ENCODE data around the gene PIGN. TPM values are rescaled to one million over a fixed set of nuclear protein-coding genes. Genes with fewer than 3 reads are reported as not detected.

PIGN gene, protein sequence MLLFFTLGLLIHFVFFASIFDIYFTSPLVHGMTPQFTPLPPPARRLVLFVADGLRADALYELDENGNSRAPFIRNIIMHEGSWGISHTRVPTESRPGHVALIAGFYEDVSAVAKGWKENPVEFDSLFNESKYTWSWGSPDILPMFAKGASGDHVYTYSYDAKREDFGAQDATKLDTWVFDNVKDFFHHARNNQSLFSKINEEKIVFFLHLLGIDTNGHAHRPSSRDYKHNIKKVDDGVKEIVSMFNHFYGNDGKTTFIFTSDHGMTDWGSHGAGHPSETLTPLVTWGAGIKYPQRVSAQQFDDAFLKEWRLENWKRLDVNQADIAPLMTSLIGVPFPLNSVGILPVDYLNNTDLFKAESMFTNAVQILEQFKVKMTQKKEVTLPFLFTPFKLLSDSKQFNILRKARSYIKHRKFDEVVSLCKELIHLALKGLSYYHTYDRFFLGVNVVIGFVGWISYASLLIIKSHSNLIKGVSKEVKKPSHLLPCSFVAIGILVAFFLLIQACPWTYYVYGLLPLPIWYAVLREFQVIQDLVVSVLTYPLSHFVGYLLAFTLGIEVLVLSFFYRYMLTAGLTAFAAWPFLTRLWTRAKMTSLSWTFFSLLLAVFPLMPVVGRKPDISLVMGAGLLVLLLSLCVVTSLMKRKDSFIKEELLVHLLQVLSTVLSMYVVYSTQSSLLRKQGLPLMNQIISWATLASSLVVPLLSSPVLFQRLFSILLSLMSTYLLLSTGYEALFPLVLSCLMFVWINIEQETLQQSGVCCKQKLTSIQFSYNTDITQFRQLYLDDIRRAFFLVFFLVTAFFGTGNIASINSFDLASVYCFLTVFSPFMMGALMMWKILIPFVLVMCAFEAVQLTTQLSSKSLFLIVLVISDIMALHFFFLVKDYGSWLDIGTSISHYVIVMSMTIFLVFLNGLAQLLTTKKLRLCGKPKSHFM
- total RNA-seq (2022), result 22.8 and 23.4 TPM in 2 replicates
- percentile 64 among the genes with signal in this experiment for Bru-seq, nascent RNA
- BruChase-seq, experiment 1, labeled RNA remaining after a 2-hour chase, result percentile 70 among the genes with signal in this experiment
- BruChase-seq, experiment 2, labeled RNA remaining after a 6-hour chase, result percentile 63 among the genes with signal in this experiment
- long read RNA-seq, full-length matches to known transcripts, result 19 of 36 reads
- long read RNA-seq, partial matches to known transcripts, result 7 of 36 reads
- long read RNA-seq, other reads (novel, unspliced or antisense), result 10 of 36 reads

- peaks cover 19% of the 10 kb centered on the region for H3K36me3 Mint-ChIP-seq (ENCODE audit: insufficient read depth, unreplicated experiment)
- no peaks in the 10 kb centered on the region for H3K9me3 ChIP-seq
- TF ChIP-seq, protein P1, sequence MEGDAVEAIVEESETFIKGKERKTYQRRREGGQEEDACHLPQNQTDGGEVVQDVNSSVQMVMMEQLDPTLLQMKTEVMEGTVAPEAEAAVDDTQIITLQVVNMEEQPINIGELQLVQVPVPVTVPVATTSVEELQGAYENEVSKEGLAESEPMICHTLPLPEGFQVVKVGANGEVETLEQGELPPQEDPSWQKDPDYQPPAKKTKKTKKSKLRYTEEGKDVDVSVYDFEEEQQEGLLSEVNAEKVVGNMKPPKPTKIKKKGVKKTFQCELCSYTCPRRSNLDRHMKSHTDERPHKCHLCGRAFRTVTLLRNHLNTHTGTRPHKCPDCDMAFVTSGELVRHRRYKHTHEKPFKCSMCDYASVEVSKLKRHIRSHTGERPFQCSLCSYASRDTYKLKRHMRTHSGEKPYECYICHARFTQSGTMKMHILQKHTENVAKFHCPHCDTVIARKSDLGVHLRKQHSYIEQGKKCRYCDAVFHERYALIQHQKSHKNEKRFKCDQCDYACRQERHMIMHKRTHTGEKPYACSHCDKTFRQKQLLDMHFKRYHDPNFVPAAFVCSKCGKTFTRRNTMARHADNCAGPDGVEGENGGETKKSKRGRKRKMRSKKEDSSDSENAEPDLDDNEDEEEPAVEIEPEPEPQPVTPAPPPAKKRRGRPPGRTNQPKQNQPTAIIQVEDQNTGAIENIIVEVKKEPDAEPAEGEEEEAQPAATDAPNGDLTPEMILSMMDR (IDR thresholded peaks at IDR 0.05; ENCODE audit: insufficient read depth in 1 of 2, low read depth in 1 of 2, low read length in 1 of 2, severe bottlenecking in 1 of 2, unreplicated experiment in 1 of 2), result no peak
- H3K27ac Mint-ChIP-seq (ENCODE audit: unreplicated experiment), result peak within 1 kb of the TSS; percentile 96
- H3K9me3 Mint-ChIP-seq (ENCODE audit: unreplicated experiment), result no peaks in the 10 kb centered on the region
- CTCF ChIA-PET, result interaction anchor here (1.0 kb wide), 1 partner anchor 62 kb away, joined by 5 read pairs; no protein-coding TSS in a partner anchor
- intact Hi-C loops (cut with micrococcal nuclease; ENCODE audit: unreplicated experiment), result loop anchor here (2.0 to 10.0 kb wide), 2 partner anchors 14 to 338 kb away; partner anchors contain the start of gene ZCCHC2
- H3K4me3 ChIP-seq (ENCODE audit: low read depth, low read length), result peak within 1 kb of the TSS; percentile 93
- DNase-seq, result peak; percentile 89 to 94
- no peaks in the 10 kb centered on the region for H3K4me1 Mint-ChIP-seq (ENCODE audit: low read depth, unreplicated experiment)
- POLR2A ChIA-PET, result interaction anchor here (0.7 kb wide), 1 partner anchor 14 kb away, joined by 3 read pairs; no protein-coding TSS in a partner anchor
- no peaks in the 10 kb centered on the region for H3K4me1 ChIP-seq
- H3K27me3 ChIP-seq (replicated peaks; ENCODE audit: control insufficient read depth, insufficient read depth, low read length), result no peaks in the 10 kb centered on the region
- no peaks in the 10 kb centered on the region for H3K27me3 Mint-ChIP-seq (ENCODE audit: insufficient read depth, unreplicated experiment)
- H3K36me3 ChIP-seq (ENCODE audit: control insufficient read depth, insufficient read depth, low read length), result no peaks in the 10 kb centered on the region
- H3K4me3 Mint-ChIP-seq (ENCODE audit: unreplicated experiment), result peak within 1 kb of the TSS; percentile 98
- no TSS peak for BruUV-seq (replicated peaks)
Measured at GRCh38 chr18:62186774-62187542, at the start of gene PIGN, which contains the start of gene RELCH. PIGN (minus strand) TSS chr18:62187056; CDS start chr18:62161353, 25,703 bp downstream. RELCH (plus strand) TSS chr18:62187255; CDS start chr18:62187506, 251 bp downstream.

DNA sequence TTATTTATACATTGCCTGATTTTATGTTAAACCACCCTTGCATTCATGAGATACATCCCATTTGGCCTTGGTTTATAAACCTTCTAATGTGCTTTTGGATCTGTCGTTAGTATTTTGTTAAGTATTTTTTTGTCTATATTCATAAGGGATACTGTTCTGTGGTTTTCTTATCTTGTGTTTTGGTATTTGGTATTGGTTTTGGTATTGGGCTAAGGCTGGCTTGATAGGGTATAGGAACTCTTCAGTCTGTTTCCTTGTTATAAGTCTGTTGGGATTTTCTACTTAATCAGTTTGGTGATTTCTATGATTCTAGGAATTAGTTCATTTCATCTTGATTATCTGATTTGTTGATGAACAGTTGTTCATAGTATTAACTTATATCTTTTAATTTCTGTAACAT, 49.4 kb upstream of the PIGN start:
- ChIA-PET POLR2A (no interaction called here), CTCF (no interaction called here)
- Histone ChIP-seq H3K4me3 (ENCODE audit: low read depth, low read length) (no peak overlapping the region), H3K9me3 (no peaks in the 10 kb centered on the region), H3K27me3 (replicated peaks; ENCODE audit: control insufficient read depth, insufficient read depth, low read length) (no peaks in the 10 kb centered on the region), H3K36me3 (ENCODE audit: control insufficient read depth, insufficient read depth, low read length) (no peaks in the 10 kb centered on the region), H3K4me1 (no peaks in the 10 kb centered on the region)
- no TSS peak for BruUV-seq (replicated peaks)
- DNase-seq, result no peak
- intact Hi-C loops (cut with micrococcal nuclease; ENCODE audit: unreplicated experiment), result no loop called here
- no peaks in the 10 kb centered on the region for H3K9me3 Mint-ChIP-seq (ENCODE audit: unreplicated experiment)
- H3K27me3 Mint-ChIP-seq (ENCODE audit: insufficient read depth, unreplicated experiment), result no peaks in the 10 kb centered on the region
- H3K4me1 Mint-ChIP-seq (ENCODE audit: low read depth, unreplicated experiment), result no peaks in the 10 kb centered on the region
- H3K36me3 Mint-ChIP-seq (ENCODE audit: insufficient read depth, unreplicated experiment), result peaks cover 4% of the 10 kb centered on the region
- H3K4me3 Mint-ChIP-seq (ENCODE audit: unreplicated experiment), result no peak overlapping the region
- no peak overlapping the region for H3K27ac Mint-ChIP-seq (ENCODE audit: unreplicated experiment)
- TF ChIP-seq, protein P1 (IDR thresholded peaks at IDR 0.05; ENCODE audit: insufficient read depth in 1 of 2, low read depth in 1 of 2, low read length in 1 of 2, severe bottlenecking in 1 of 2, unreplicated experiment in 1 of 2), result no peak
